Adipocyte (in vitro differentiated cells): ENCODE measurements around the gene FRMD4A.
A peak's percentile ranks its signal among the peaks of the same experiment; 100 is the strongest.
"Not testable (repeated sequence)": the region's sequence is repeated elsewhere in the genome, so short reads cannot be mapped to it uniquely, and the experiment has no call there.

ENCODE experiments used
- DNase-seq: peaks from one replicate; pipeline ENCODE4 v3.0.0-alpha.2; 2015; ENCODE audit warnings: low read depth
- H3K27me3 ChIP-seq: replicated peaks from 2 replicates; pipeline ENCODE4 v1.7.0; 2013; ENCODE audit warnings: mild to moderate bottlenecking, low read length, moderate library complexity; ENCODE audit not compliant: control insufficient read depth, insufficient read depth
- H3K36me3 ChIP-seq: 2 replicates; pipeline ENCODE4 v1.7.0; 2013; ENCODE audit warnings: low read length, mild to moderate bottlenecking, moderate library complexity; ENCODE audit not compliant: control insufficient read depth, insufficient read depth, severe bottlenecking
- H3K4me1 ChIP-seq: 2 replicates; pipeline ENCODE4 v1.7.0; 2013; ENCODE audit warnings: mild to moderate bottlenecking, low read length, moderate library complexity; ENCODE audit not compliant: control insufficient read depth, insufficient read depth
- H3K4me3 ChIP-seq: 2 replicates; pipeline ENCODE4 v1.7.0; 2013; ENCODE audit warnings: mild to moderate bottlenecking, low read length, moderate library complexity
- H3K9ac ChIP-seq: 2 replicates; pipeline ENCODE4 v1.7.0; 2013; ENCODE audit warnings: mild to moderate bottlenecking, low read length, moderate library complexity
- H3K9me3 ChIP-seq: 2 replicates; pipeline ENCODE4 v1.7.0; 2013; ENCODE audit warnings: mild to moderate bottlenecking, low read length, moderate library complexity; ENCODE audit not compliant: control insufficient read depth

The FRMD4A gene

DNA sequence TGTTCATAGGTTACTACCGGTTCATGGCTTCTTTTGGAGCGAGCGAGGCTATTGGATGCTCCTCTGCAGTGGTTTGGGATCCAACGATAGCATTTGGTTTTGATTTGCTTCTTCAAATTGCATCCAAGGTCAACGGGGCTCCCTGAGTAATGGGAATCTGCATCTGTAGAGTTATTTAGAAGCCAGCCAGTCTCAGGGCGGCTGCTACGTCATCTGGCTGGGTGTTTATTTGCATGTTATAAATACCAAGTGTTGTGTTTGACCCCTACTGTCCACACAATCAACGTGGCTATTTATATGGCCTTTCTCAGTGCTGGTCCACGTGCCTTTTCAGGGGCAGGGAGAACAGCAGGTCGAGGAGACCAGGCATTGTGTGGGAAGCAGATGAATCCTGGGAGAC, 606.2 kb downstream of the FRMD4A start:
- H3K9me3 ChIP-seq, result no peaks in the 10 kb centered on the region
- H3K27me3 ChIP-seq, result no peaks in the 10 kb centered on the region
- no peak for DNase-seq
- H3K9ac ChIP-seq, result no peak overlapping the region
- peaks cover 3% of the 10 kb centered on the region for H3K4me1 ChIP-seq
- no peak overlapping the region for H3K4me3 ChIP-seq
- H3K36me3 ChIP-seq, result peaks cover 43% of the 10 kb centered on the region

GRCh38 chr10:13722747-13723653, 607.7 kb downstream of the FRMD4A start:
- H3K9me3 ChIP-seq, result no peaks in the 10 kb centered on the region
- no peak overlapping the region for H3K4me3 ChIP-seq
- H3K4me1 ChIP-seq, result peaks cover 18% of the 10 kb centered on the region
- no peaks in the 10 kb centered on the region for H3K27me3 ChIP-seq
- peaks cover 33% of the 10 kb centered on the region for H3K36me3 ChIP-seq
- peak; percentile 32 for DNase-seq
- no peak overlapping the region for H3K9ac ChIP-seq

- Histone ChIP-seq H3K4me3 (no peak overlapping the region), H3K4me1 (peaks cover 32% of the 10 kb centered on the region), H3K27me3 (no peaks in the 10 kb centered on the region), H3K36me3 (peaks cover 21% of the 10 kb centered on the region), H3K9me3 (no peaks in the 10 kb centered on the region), H3K9ac (no peak overlapping the region)
- no peak for DNase-seq
Observed at GRCh38 chr10:13721486-13721885, 609.2 kb downstream of the FRMD4A start.

DNA sequence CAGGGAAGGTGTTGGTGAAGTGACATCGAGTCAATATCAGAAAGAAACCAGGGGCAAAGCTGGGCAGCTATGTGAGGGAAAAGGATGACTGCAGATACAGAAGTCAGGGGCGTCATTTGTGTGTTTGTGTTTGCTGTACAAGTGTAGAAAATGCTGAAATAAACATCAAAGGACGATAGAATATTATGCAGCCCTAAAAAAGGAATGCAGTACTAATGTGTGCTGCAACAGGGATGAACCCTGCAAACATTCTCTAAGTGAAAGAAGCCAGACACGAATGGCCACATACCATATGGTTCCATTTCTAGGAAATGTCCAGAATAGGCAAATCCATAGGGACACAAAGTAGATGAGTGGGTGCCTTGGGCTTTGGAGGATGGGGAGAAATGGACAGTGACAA, 610.0 kb downstream of the FRMD4A start:
- Histone ChIP-seq H3K36me3 (peaks cover 15% of the 10 kb centered on the region), H3K9ac (no peak overlapping the region), H3K9me3 (no peaks in the 10 kb centered on the region), H3K4me1 (peaks cover 38% of the 10 kb centered on the region), H3K4me3 (no peak overlapping the region), H3K27me3 (no peaks in the 10 kb centered on the region)
- DNase-seq, result no peak

DNA sequence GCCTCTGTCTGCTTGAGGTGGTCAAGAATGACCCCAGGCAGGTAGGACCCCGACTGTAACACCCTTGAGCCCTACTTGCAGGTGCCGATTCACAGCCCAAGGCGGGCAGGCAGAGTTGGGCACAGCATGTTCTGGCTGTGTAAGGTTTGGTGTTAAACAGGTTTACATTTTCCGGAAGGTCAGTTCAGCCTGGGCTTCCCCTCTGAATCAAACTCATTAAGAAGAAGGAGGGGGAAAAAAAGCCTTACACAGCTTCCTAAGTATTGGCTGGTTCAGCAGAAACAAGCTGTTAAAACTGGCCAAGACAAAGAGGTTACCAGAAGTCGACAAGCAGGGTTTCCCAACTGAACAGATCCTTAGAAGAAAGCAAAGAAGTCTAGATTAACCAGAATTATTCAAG, 611.3 kb downstream of the FRMD4A start:
- Histone ChIP-seq H3K9me3 (no peaks in the 10 kb centered on the region), H3K9ac (no peak overlapping the region), H3K4me3 (no peak overlapping the region), H3K36me3 (peaks cover 11% of the 10 kb centered on the region), H3K4me1 (peaks cover 39% of the 10 kb centered on the region), H3K27me3 (no peaks in the 10 kb centered on the region)
- no peak for DNase-seq

DNA sequence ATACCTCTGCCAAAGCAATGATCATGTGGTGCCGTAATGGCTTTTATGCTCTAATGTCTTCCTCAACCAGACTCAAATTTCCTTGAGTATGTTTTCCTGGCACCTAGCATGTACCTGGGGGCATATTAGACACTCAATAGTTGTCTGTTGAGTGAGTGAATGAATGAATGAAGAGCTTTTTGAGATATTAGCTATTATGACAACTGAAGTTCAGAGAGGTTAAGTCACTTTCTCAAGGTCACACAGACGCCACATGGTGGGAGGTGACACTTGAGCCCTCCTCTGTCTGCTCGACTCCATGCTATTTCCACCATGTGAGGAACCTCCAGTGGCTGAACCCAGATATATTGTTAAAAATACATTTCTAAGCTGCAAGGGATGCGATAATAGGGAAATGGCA, 611.9 kb downstream of the FRMD4A start:
- peak overlapping the region; percentile 72 for H3K4me3 ChIP-seq
- peaks cover 11% of the 10 kb centered on the region for H3K36me3 ChIP-seq
- no peaks in the 10 kb centered on the region for H3K27me3 ChIP-seq
- no peaks in the 10 kb centered on the region for H3K9me3 ChIP-seq
- peaks cover 39% of the 10 kb centered on the region for H3K4me1 ChIP-seq
- H3K9ac ChIP-seq, result peak overlapping the region; percentile 59
- DNase-seq, result no peak

GRCh38 chr10:13717936-13718772, 612.6 kb downstream of the FRMD4A start:
- peak; percentile 90 for DNase-seq

GRCh38 chr10:13717571-13717935, 613.2 kb downstream of the FRMD4A start:
- Histone ChIP-seq H3K4me3 (peak overlapping the region; percentile 72), H3K9ac (peak overlapping the region; percentile 59), H3K4me1 (peaks cover 48% of the 10 kb centered on the region), H3K9me3 (no peaks in the 10 kb centered on the region), H3K27me3 (no peaks in the 10 kb centered on the region), H3K36me3 (peaks cover 11% of the 10 kb centered on the region)
- DNase-seq, result no peak

More at GRCh38 chr10:13717936-13718772, 612.6 kb downstream of the FRMD4A start:
- H3K27me3 ChIP-seq, result no peaks in the 10 kb centered on the region
- H3K9me3 ChIP-seq, result no peaks in the 10 kb centered on the region
- H3K4me3 ChIP-seq, result peak overlapping the region; percentile 72
- H3K9ac ChIP-seq, result peak overlapping the region; percentile 59
- peaks cover 42% of the 10 kb centered on the region for H3K4me1 ChIP-seq
- peaks cover 11% of the 10 kb centered on the region for H3K36me3 ChIP-seq

- Histone ChIP-seq H3K4me3 (no peak overlapping the region), H3K9me3 (no peaks in the 10 kb centered on the region), H3K9ac (no peak overlapping the region), H3K4me1 (peaks cover 51% of the 10 kb centered on the region), H3K27me3 (no peaks in the 10 kb centered on the region), H3K36me3 (peaks cover 6% of the 10 kb centered on the region)
- DNase-seq, result peak; percentile 40
Observed at GRCh38 chr10:13716081-13717071, 614.3 kb downstream of the FRMD4A start.

DNA sequence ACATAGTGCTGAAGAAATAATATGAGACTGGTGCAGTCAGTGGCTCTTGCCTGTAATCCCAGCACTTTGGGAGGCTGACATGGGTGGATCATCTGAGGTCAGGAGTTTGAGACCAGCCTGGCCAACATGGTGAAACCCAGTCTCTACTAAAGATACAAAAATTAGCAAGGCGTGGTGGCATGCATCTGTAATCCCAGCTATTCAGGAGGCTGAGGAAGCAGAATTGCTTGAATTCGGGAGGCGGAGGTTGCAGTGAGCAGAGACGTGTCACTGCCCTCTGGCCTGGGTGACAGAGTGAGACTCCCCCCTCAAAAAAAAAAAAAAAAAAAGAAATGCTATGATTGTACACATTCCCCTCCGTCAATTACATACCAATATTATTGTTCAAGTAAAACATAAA, 615.1 kb downstream of the FRMD4A start:
- H3K9ac ChIP-seq, H3K9me3 ChIP-seq, H3K4me3 ChIP-seq, H3K36me3 ChIP-seq, H3K27me3 ChIP-seq, DNase-seq: not testable (repeated sequence)
- peaks cover 51% of the 10 kb centered on the region for H3K4me1 ChIP-seq
